ENCODE results near the gene OR14I1. TPM values are rescaled to one million over a fixed set of nuclear protein-coding genes. Genes with fewer than 3 reads are reported as not detected.
"Not testable (repeated sequence)": the region's sequence is repeated elsewhere in the genome, so short reads cannot be mapped to it uniquely, and the experiment has no call there.

OR14I1 gene
- polyA plus RNA-seq, 2 of the 4 experiments (the other 2 are of a cell fraction): not detected

- 0% methylated on average over 2 of the region's 3 CpGs for WGBS (ENCODE audit: missing lambda C conversion rate)
- POLR2A ChIA-PET, CTCF ChIA-PET: not testable (repeated sequence)
Measured at GRCh38 chr1:248655354-248655753, 47.2 kb downstream of the OR14I1 start, which contains the start of gene OR2T27. OR2T27 (minus strand) TSS chr1:248655528; CDS start chr1:248650884, 4,644 bp downstream.

More at GRCh38 chr1:248655354-248655753, 47.2 kb downstream of the OR14I1 start, which contains the start of gene OR2T27:
- H3K4me3 ChIP-seq; FAIRE-seq; H3K27ac ChIP-seq; DNase-seq (ENCODE audit: low read depth in 1 of 2, low spot score in 1 of 2); H3K9me3 ChIP-seq; ATAC-seq; H3K4me1 ChIP-seq; H3K4me2 ChIP-seq: not testable (repeated sequence)

Small RNA genes lying within 50 kb of the gene (small RNA-seq; reads per million reads assigned to genes)
- 0 reads per million in 6 experiments for gene AHCYP8

Other genes with a start within 250 kb of the OR14I1 start
- not detected in 2 replicates for gene OR2T3, start 229.4 kb downstream of the OR14I1 start, polyA plus RNA-seq (2011; rRNA removed)
- gene OR2T3, start 229.4 kb downstream of the OR14I1 start, polyA plus RNA-seq (2017; fragmentation: RNase III; extraction: RNeasy Plus Mini Kit Qiagen cat#74134 plus additional on column Dnase treatment): not detected in 3 replicates
- not detected in 2 replicates for gene OR2T5, start 214.2 kb downstream of the OR14I1 start, polyA plus RNA-seq (2011; rRNA removed)
- not detected in 3 replicates for gene OR2T5, start 214.2 kb downstream of the OR14I1 start, polyA plus RNA-seq (2017; fragmentation: RNase III; extraction: RNeasy Plus Mini Kit Qiagen cat#74134 plus additional on column Dnase treatment)
- gene OR2G6, start 194.7 kb downstream of the OR14I1 start, polyA plus RNA-seq (2011; rRNA removed): not detected in 2 replicates
- gene OR2G6, start 194.7 kb downstream of the OR14I1 start, polyA plus RNA-seq (2017; fragmentation: RNase III; extraction: RNeasy Plus Mini Kit Qiagen cat#74134 plus additional on column Dnase treatment): not detected in 3 replicates
- not detected in 2 replicates for gene OR2T29, start 140.0 kb downstream of the OR14I1 start, polyA plus RNA-seq (2011; rRNA removed)
- gene OR2T29, start 140.0 kb downstream of the OR14I1 start, polyA plus RNA-seq (2017; fragmentation: RNase III; extraction: RNeasy Plus Mini Kit Qiagen cat#74134 plus additional on column Dnase treatment): not detected in 3 replicates
- gene OR2T34, start 128.0 kb downstream of the OR14I1 start, polyA plus RNA-seq (2011; rRNA removed): not detected in 2 replicates
- not detected in 3 replicates for gene OR2T34, start 128.0 kb downstream of the OR14I1 start, polyA plus RNA-seq (2017; fragmentation: RNase III; extraction: RNeasy Plus Mini Kit Qiagen cat#74134 plus additional on column Dnase treatment)
- gene OR2T10, start 105.1 kb downstream of the OR14I1 start, polyA plus RNA-seq (2011; rRNA removed): not detected in 2 replicates
- not detected in 3 replicates for gene OR2T10, start 105.1 kb downstream of the OR14I1 start, polyA plus RNA-seq (2017; fragmentation: RNase III; extraction: RNeasy Plus Mini Kit Qiagen cat#74134 plus additional on column Dnase treatment)
- not detected in 2 replicates for gene OR2T11, start 67.7 kb downstream of the OR14I1 start, polyA plus RNA-seq (2011; rRNA removed)
- not detected in 3 replicates for gene OR2T11, start 67.7 kb downstream of the OR14I1 start, polyA plus RNA-seq (2017; fragmentation: RNase III; extraction: RNeasy Plus Mini Kit Qiagen cat#74134 plus additional on column Dnase treatment)
- gene OR2T35, start 57.5 kb downstream of the OR14I1 start, polyA plus RNA-seq (2011; rRNA removed): not detected in 2 replicates
- not detected in 3 replicates for gene OR2T35, start 57.5 kb downstream of the OR14I1 start, polyA plus RNA-seq (2017; fragmentation: RNase III; extraction: RNeasy Plus Mini Kit Qiagen cat#74134 plus additional on column Dnase treatment)
- not detected in 2 replicates for gene OR2T27, start 47.2 kb downstream of the OR14I1 start, polyA plus RNA-seq (2011; rRNA removed)
- not detected in 3 replicates for gene OR2T27, start 47.2 kb downstream of the OR14I1 start, polyA plus RNA-seq (2017; fragmentation: RNase III; extraction: RNeasy Plus Mini Kit Qiagen cat#74134 plus additional on column Dnase treatment)
- gene LYPD8, start 53.0 kb upstream of the OR14I1 start, polyA plus RNA-seq (2011; rRNA removed): 0.53 and 0.70 TPM in 2 replicates
- 0.12 to 0.31 TPM (median 0.30 TPM) in 3 replicates for gene LYPD8, start 53.0 kb upstream of the OR14I1 start, polyA plus RNA-seq (2017; fragmentation: RNase III; extraction: RNeasy Plus Mini Kit Qiagen cat#74134 plus additional on column Dnase treatment)
- 10.9 and 12.1 TPM in 2 replicates for gene SH3BP5L, start 123.1 kb upstream of the OR14I1 start, polyA plus RNA-seq (2011; rRNA removed)
- gene SH3BP5L, start 123.1 kb upstream of the OR14I1 start, polyA plus RNA-seq (2017; fragmentation: RNase III; extraction: RNeasy Plus Mini Kit Qiagen cat#74134 plus additional on column Dnase treatment): 14.1 to 15.8 TPM (median 14.3 TPM) in 3 replicates
- 20.4 and 20.6 TPM in 2 replicates for gene ZNF672, start 135.5 kb upstream of the OR14I1 start, polyA plus RNA-seq (2011; rRNA removed)
- 15.6 to 18.9 TPM (median 17.8 TPM) in 3 replicates for gene ZNF672, start 135.5 kb upstream of the OR14I1 start, polyA plus RNA-seq (2017; fragmentation: RNase III; extraction: RNeasy Plus Mini Kit Qiagen cat#74134 plus additional on column Dnase treatment)
- gene ZNF692, start 156.3 kb upstream of the OR14I1 start, polyA plus RNA-seq (2011; rRNA removed): 19.8 and 28.2 TPM in 2 replicates
- gene ZNF692, start 156.3 kb upstream of the OR14I1 start, polyA plus RNA-seq (2017; fragmentation: RNase III; extraction: RNeasy Plus Mini Kit Qiagen cat#74134 plus additional on column Dnase treatment): 44.0 to 47.5 TPM (median 46.8 TPM) in 3 replicates
- gene PGBD2, start 203.5 kb upstream of the OR14I1 start, polyA plus RNA-seq (2011; rRNA removed): 7.1 and 7.6 TPM in 2 replicates
- 5.6 to 6.8 TPM (median 5.8 TPM) in 3 replicates for gene PGBD2, start 203.5 kb upstream of the OR14I1 start, polyA plus RNA-seq (2017; fragmentation: RNase III; extraction: RNeasy Plus Mini Kit Qiagen cat#74134 plus additional on column Dnase treatment)